HL-60 (cell line): ENCODE data around the gene GSAP.

ENCODE experiments used
- DNase-seq, 2 experiments: peaks; one replicate each; pipeline ENCODE4 v3.0.0-alpha.2; 2010 to 2020; ENCODE audit warnings: low read depth in 1 of 2, low spot score in 1 of 2
- H3K27ac ChIP-seq: fragments of 250-450 bp; sonication (Bioruptor Pico); replicated peaks from 2 replicates; pipeline ENCODE4 v1.5.1; 2020; ENCODE audit warnings: mild to moderate bottlenecking, moderate library complexity
- H3K27me3 ChIP-seq: fragments of 250-450 bp; sonication (Bioruptor Pico); 2 replicates; pipeline ENCODE4 v1.5.1; 2021; ENCODE audit warnings: mild to moderate bottlenecking, moderate library complexity; ENCODE audit not compliant: insufficient read depth, poor library complexity, severe bottlenecking
- H3K4me3 ChIP-seq: replicated peaks from 2 replicates; pipeline ENCODE4 v1.5.1; 2011; ENCODE audit warnings: mild to moderate bottlenecking, control low read depth, low read length; ENCODE audit not compliant: insufficient read depth
- CTCF ChIP-seq: IDR thresholded peaks from one replicate; pipeline ENCODE4 v1.5.1; 2011; ENCODE audit warnings: low read length, control low read depth, inconsistent platforms; ENCODE audit not compliant: insufficient read depth
- GABPA ChIP-seq: IDR thresholded peaks from 2 replicates; pipeline ENCODE4 v1.6.1; 2012; ENCODE audit warnings: low read depth
- POLR2AphosphoS5 ChIP-seq: IDR thresholded peaks from 2 replicates; pipeline ENCODE4 v1.6.1; 2012; ENCODE audit warnings: low read depth
- REST ChIP-seq: IDR thresholded peaks from 2 replicates; pipeline ENCODE4 v1.6.1; 2012; ENCODE audit warnings: low read depth; ENCODE audit not compliant: insufficient replicate concordance
- SPI1 ChIP-seq: IDR thresholded peaks from 2 replicates; pipeline ENCODE4 v1.6.1; 2012; ENCODE audit warnings: low read depth, mild to moderate bottlenecking, borderline replicate concordance

The GSAP gene

GRCh38 chr7:77441046-77441445 is 24.9 kb upstream of the GSAP start:
- no peak for TF ChIP-seq CTCF
- Histone ChIP-seq H3K27ac (no peak overlapping the region), H3K27me3 (no peaks in the 10 kb centered on the region), H3K4me3 (no peak overlapping the region)
- no peak for DNase-seq

- Histone ChIP-seq H3K27ac (no peak overlapping the region), H3K27me3 (no peaks in the 10 kb centered on the region), H3K4me3 (no peak overlapping the region)
- TF ChIP-seq CTCF (peak; percentile 24), GABPA (no peak)
- peak in 1 of 2 experiments; percentile 44 for DNase-seq
Measured at GRCh38 chr7:77439572-77439971, 23.4 kb upstream of the GSAP start.

GRCh38 chr7:77438131-77438530 is 22.0 kb upstream of the GSAP start:
- DNase-seq, result no peak

More at GRCh38 chr7:77438131-77438530, 22.0 kb upstream of the GSAP start:
- TF ChIP-seq GABPA, result no peak
- TF ChIP-seq POLR2AphosphoS5, result no peak
- TF ChIP-seq SPI1, result no peak
- no peak for TF ChIP-seq CTCF
- TF ChIP-seq REST, result no peak
- Histone ChIP-seq H3K27ac (no peak overlapping the region), H3K4me3 (no peak overlapping the region), H3K27me3 (no peaks in the 10 kb centered on the region)
